Renal cortical epithelial cell (primary cell): Measurements from ENCODE around the gene AP4S1. TPM values are rescaled to one million over a fixed set of nuclear protein-coding genes. Genes with fewer than 3 reads are reported as not detected.
"Not testable (repeated sequence)": the region's sequence is repeated elsewhere in the genome, so short reads cannot be mapped to it uniquely, and the experiment has no call there.

Experiments used
- DNase-seq: peaks from one replicate; pipeline ENCODE4 v3.0.0-alpha.2; 2011; ENCODE audit warnings: low read depth
- total RNA-seq: library from RNA; depleted of rRNA; stranded (reverse); fragments of >200 nt; gene quantifications from 2 replicates; pipeline ENCODE4 v1.2.3, GENCODE V29; 2014

Gene AP4S1
- total RNA-seq, 1 donor from 2014 or later, result 5.2 TPM

DNA sequence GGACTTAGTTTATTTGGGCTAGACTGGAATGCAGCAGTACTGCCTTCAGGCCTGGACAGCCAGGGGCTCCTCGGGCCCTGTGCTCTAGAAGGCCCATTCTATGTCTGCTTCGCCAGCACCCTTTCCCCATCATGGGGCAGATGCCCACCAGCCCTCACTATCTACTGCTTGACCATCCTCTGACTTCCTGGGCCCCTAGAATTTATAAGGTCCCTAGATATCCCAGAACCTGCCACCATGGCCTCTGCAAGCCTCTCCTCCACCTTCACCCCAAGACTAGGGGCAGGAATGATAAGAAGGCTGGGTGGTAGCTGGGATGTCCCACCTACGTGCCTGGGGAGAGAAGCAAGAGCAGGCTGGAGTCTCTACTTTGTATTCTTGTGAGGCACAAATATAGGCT lies 59.6 kb downstream of the AP4S1 start:
- no peak for DNase-seq

DNA sequence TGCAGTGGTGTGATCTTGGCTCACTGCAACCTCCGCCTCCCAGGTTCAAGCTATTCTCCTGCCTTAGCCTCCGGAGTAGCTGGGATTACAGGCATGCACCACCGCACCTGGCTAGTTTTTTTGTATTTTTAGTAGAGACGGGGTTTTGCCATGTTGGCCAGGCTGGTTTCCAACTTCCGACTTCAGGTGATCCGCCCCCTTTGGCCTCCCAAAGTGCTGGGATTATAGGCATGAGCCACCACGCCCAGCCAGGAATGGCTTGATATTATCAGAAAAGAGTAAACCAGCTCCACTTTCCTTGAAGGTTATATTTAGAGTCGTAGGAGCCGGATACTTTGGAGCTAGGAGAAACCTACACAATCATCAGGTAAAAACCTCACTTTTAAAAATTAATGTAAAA lies 61.0 kb downstream of the AP4S1 start:
- DNase-seq, result not testable (repeated sequence)

DNA sequence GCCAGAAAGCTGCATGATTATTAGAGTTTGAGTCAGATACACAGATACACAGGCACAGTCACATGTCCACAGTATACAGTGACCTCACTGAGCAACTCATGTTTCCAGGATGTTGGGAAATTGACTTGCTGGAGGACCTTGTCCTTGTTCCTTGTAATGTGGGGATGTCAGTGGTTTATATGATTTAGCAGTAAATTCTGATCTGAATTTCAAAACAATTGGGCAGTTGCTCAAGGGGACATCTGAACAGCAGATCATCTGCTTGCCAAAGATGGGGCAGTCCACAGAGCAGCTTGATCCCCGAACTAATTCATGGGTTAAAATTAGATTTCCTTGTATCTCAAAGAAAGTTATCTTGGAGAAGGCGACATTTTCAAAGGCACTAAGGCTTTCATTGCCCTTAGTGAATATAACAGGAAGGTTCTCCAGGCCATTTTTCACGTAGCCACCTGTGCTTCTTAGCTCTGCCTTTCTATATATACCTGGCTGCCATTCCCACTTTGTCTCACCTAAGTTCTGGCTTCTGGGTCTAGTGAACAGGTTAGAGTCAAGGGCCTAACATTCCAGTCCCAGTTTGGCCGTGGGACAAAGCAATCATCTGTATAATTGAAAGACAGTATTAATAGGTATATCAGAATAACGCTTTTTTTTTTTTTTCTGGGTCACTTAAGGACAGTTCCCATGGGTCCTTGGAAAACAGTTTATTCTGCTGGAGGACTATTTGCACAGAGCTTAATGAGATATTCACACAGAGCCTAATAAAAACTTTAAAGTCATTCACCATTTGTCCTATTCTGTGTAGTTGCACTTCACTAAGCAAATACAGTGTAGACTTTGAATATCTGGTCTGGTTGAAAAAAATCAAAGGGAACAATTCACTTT lies 65.7 kb downstream of the AP4S1 start:
- DNase-seq, result peak; percentile 97

DNA sequence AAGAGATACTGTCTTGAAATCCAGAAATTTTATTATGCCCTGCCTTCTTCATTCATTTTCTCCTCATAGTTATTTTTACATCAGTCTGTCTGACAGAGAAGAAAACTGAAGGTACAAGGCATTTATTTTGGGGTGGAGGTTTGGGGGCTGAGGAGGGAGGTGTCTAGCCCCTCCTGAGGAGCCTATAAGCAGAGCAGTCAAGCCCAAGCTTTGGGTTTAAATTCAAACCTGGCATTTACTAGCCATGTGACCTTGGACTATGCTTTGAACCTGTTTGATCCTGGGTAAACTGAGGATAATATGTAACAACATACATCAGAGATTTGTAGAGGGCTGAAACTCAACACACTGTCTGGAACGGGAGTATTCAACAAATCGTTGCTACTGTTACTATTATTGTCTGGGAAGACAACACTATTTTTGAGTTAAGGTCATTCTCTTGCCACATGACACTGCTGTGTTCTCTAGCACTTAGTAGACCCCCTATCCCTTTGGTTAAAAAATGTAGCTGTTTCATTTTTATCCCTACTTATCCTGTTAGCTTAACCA lies 66.8 kb downstream of the AP4S1 start:
- DNase-seq, result no peak

DNA sequence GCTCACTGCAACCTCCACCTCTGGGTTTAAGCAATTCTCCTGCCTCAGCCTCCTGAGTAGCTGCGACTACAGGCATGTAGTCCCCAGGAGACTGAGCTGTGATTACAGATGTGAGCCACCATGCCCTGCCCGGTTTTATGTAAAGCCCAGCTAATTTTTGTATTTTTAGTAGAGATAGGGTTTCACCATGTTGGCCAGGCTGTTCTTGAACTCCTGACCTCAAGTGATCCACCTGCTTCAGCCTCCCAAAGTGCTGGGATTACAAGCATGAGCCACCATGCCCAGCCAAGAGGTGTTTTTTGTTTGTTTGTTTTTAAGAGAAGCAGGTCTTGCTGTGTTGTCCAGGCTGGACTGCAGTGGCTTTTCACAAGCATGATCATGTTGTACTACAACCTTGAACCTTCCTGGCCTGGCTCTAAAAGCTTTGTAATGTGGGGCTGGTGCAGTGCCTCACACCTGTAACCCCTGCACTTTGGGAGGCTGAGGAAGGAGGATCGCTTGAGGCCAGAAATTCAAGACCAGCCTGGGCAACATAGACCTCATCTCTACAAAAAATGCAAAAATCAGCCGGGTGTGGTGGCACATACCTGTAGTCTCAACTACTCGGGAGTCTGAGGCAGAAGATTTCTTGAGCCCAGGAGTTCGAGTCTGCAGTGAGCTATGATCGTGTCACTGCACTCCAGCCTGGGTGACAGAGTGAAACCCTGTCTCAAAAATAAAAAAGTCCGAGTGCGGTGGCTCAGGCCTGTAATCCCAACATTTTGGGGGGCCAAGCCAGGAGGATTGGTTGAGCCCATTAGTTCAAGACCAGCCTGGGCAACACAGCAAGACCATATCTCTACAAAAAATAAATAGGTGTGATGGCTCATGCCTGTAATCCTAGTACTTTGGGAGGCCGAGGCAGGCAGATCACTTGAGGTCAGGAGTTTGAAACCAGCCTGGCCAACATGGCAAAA lies 68.7 kb downstream of the AP4S1 start:
- not testable (repeated sequence) for DNase-seq

DNA sequence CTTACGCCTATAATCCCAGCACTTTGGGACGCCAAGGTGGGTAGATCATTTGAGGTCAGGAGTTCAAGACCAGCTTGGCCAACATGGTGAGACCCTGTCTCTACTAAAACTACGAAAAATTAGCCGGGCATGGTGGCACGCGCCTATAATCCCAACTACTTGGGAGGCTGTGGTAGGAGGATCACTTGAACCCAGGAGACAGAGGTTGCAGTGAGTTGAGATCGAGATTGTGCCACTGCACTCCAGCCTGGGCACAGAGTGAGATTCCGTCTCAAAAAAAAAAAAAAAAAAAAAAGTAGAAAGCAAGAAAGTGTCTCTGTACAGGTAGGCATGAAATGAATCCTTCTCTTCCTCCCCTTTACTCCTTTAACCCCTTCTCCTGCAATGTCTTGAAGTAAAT lies 70.4 kb downstream of the AP4S1 start:
- not testable (repeated sequence) for DNase-seq

DNA sequence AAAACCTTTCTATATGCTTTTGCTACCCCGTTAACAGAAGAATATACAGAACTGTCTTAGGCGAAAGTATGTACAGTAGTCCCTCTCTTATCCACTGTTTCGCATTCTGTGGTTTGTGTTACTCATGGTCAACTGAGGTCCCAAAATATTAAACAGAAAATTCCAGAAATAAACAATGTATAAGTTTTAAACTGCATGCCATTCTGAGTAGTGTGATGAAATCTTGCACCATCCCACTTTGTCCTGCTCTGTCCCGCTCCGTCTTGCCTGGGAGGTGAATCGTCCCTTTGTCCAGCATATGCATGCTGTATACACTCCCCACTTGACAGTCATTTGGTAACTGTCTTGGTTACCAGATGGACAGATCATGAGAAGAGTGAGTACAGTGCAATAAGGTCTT lies 70.8 kb downstream of the AP4S1 start:
- DNase-seq, result no peak

DNA sequence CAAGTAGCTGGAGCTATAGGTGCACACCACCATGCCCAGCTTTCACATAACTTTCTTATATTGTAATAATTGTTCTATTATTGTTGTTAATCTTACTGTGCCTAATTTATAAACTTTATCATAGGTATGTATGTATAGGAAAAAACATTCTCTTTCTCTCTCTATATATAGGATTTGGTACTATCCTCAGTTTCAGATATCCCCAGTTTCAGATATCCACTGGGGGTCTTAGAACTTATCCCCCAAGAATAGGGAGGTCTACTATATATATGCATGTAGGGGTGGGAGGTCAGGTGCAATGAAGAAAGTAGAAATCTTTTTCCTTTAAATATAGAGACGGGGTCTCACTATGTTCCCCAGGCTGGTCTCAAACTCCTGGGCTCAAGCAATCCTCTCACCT lies 71.6 kb downstream of the AP4S1 start:
- DNase-seq, result no peak

DNA sequence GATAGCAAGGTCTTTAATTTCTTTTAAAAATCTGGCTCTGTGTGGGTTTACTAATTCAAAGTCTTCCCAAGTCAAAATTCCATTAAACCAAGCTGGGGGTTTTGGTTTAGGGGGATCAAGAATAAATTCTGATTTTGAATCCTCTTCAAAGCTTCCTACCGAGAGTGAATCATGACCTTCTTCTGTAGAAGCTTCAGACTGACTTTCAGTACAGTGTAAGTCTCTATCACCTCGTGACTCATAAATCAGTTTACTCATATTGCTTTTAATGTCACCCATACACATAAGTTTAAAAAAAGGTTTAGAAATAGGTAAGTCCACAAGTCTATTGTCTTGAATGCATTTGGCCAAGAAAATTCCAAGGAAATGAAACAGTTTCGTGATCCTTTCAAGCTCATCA lies 81.3 kb downstream of the AP4S1 start:
- DNase-seq, result no peak

DNA sequence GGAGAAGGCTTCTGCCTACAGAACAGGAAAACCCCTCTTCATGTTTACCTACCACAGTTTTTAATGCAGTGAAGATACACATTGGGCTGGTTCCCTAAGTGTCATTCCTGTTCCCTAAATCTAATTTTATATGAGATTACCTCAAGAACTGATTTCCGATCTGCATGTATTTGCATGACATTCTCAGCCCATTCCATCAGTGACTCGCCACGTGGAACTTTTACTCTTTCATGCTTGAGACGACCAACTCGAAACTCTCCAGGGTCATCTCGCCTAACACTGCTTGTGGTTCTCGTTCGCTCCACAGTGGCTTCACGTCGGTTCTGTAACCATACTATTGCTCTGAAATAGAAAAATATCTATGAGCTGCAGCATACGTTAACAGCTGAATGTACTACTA lies 83.8 kb downstream of the AP4S1 start:
- no peak for DNase-seq

DNA sequence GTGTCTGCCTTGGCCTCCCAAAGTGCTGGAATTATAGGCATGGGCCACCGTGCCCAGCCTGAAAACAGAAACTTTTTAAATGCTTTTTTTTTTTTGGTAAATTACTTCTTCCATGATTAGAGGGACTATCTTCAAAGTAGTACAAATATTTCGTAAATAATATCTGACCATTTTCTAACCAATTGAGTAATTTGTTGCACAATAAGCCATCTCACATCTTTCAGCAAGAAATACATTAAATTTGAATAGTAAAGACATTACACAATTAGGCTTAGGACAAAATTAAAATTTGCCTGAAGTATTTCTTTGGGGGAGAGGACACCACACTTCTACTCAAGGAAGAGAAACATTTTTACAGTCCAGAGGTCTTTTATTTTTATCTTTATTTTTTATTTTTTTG lies 85.4 kb downstream of the AP4S1 start:
- DNase-seq, result no peak

DNA sequence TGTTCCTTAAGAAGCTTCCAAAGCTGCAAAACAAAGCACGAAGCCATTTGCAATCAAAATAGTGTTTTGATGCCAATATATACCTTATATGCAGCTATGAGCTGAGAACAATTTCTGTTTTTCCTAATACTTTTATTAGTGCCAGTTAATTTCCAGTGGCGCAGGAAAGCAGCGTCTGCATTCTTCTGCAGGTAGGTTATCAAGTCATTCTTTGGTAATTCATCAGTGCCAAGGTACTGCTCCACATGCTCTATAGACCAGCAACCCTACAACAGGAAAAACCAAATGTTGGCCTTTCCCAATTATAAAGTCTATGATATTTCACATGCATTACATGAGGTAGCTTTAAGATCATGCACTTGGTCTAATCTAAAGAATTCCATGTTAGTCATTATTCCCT lies 88.3 kb downstream of the AP4S1 start:
- DNase-seq, result no peak

DNA sequence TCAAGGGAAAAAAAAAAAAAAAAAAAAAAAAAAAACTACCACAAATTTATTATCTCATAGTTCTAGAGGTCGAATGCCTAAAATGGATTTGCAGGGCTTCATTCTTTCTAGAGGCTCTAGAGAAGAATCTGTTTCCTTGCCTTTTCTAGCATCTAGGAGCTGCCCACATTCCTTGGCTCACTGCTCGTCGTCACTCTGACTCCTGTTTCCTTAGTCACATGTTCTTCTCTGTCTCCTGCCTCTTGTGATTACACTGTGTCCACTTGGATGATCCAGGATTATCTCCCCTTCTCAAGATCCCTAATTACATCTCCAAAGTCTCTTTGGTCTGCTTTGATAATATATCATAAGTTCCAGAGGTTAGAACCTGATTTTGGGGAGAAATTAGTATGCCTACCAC lies 93.4 kb downstream of the AP4S1 start:
- no peak for DNase-seq

DNA sequence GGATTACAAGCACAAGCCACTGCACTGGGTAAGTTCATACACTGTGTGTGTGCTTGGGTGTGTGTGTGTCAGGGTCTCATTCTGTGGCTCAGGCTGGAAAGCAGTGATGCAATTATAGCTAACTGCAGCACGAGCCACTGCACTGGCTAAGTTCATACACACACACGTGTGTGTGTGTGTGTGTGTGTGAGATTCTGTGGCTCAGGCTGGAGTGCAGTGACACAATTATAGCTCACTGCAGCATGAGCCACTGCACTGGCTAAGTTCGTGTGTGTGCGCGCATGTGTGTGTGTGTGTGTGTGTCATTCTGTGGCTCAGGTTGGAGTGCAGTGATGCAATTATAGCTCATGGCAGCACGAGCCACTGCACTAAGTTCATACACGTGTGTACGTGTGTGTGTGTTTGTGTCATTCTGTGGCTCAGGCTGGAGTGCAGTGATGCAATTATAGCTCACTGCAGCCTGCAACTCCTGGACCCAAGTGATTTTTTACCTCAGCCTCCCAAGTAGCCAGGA lies 96.7 kb downstream of the AP4S1 start:
- DNase-seq, result peak; percentile 27

DNA sequence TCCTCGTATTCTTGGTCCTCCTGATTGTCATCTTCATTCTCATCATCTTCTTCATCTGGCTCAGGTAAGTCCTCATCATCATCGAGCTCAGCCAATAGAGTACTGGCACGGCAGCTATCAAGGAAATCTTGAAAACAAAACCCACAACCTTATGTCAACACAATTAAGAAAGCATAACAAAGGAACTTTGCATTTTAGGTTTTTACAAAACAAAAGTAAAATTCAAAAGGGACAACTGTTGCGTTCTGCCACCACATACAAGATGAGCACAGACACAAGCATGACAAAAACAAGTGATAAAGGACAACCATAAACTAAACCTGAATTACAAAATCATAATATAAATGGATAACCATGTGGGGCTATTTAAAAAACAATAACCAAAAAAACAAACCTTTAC lies 97.5 kb downstream of the AP4S1 start:
- no peak for DNase-seq

DNA sequence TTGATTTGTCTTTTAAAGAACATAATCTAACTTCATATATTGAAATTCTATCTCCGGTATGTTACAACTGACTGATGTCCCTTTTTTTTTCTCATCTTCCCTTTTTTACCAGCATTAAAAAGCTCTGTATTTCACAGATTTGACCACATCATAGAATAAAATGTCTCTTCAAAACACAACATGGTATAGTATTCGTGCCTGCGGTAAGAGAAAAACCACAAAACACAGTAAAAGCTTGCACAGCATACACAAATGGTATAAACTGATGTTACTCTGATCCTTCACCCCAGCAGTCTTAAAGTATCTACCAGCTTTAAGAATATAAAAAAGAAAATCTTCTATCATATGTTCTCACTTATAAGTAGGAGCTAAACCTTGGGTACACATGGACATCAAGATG lies 98.7 kb downstream of the AP4S1 start:
- DNase-seq, result no peak

DNA sequence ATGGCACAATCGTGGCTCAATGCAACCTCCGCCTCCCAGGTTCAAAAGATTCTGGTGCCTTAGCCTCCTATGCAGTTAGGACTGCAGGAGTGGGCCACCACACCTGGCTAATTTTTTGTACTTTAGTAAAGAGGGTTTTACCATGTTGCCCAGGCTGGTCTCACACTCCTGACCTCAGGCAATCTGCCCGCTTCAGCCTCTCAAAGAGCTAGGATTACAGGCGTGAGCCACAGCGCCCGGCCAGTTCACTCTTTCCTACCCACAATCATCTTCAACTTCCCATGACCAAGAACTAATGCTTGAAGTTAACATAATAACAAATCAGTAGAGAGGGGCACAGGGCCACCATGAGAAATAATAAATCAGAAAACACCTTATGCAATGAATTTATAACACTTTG lies 99.8 kb downstream of the AP4S1 start:
- DNase-seq, result no peak

DNA sequence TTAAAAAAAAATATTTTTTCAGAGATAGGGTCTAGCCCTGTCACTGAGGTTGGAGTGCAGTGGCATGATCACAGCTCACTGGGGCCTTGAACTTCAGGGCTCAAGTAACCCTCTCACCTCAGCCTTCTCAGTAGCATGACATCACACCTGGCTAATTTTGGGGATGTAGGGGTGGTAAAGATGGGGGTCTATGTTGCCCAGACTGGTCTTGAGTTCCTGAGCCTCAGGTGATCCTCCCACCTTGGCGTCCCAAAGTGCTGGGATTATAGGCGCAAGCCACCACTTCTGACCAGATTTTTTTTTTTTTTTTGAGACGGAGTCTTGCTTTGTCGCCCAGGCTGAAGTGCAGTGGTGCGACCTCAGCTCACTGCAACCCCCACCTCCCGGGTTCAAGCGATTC lies 101.2 kb downstream of the AP4S1 start:
- DNase-seq, result no peak

DNA sequence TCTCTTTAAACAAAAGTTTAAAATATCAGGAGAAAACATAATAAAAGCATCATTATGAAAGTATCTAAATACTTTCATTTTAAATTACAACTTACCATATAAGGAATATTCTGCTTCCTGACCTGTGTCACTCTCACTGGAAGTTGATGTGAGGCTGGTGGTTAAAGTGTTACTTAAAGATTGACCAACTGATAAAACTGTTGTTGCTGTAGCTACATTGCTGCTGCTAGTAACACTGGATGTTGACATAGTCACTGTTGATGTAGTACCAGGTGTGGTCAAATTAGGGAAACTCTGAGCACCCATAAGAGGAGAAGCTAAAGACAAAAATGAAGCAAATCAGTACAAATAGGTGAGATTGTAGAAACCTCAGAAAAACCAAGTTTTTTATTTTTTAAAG lies 102.2 kb downstream of the AP4S1 start:
- DNase-seq, result peak; percentile 86

DNA sequence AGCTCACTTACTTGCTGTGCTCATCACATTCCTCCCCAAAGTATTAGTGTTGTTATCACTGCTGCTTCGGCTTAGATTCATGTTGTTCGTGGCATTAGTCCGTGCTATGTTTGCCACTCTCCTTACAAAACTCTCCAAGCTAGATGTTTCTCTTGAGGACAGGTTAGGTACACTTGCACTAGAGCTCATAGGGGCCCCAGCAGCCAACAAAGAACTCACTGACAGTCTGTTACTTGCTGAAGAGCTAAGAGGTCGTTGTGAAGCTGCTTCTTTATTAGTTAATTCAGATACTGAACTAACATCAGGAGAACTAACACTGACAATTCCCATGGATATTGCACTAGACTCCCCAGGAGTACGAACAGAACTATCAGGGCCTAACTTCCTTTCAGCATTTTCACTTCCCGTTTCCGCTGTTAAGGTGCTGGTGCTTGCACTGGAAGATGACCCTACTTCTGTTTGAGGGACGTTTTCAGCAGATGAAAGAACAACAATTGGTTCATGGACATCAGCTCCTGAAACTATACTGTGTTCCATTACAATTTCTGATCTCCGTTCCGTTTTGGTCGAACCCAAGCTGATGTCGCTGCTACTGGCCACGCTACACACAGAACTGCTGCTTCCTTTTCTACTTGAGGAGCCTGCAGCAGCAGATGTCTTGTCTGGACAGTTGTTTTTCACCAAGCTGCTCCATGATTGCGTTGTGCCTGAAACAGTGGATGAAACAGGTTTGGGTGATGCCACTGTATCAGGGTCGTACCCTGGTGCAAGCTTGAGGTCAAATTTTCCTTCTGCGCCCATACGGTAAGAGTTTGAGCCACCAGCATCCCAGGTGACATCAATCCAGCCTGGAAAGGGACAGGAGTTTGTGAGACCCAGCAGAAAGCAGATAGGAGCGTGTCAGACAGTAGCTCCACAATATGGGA lies 103.4 kb downstream of the AP4S1 start:
- no peak for DNase-seq

DNA sequence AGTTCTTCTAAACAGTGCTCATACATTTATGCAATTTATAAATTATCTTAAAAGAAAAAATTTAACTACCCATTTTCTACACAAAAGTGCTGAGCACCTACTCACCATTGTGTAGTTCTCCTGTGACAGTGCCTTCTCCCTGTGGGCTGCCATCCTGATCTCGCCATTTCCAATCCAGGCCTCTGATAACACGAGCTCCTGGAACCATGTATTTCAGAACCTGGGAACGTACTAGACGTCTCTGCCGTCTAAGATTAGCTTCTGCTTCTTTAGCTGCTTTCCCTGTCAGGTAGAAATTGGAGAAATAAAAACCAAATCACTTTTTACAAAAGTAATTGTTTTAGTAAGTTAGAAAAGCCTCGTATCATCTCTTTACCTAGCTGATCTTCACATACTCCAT lies 107.7 kb downstream of the AP4S1 start:
- DNase-seq, result no peak
